Measurements from ENCODE around the gene SORCS3. TPM values are rescaled to one million over a fixed set of nuclear protein-coding genes. Genes with fewer than 3 reads are reported as not detected.

The SORCS3 gene
- total and polyA plus RNA-seq, 4 donors: 0.93 TPM; not detected in 3

DNA sequence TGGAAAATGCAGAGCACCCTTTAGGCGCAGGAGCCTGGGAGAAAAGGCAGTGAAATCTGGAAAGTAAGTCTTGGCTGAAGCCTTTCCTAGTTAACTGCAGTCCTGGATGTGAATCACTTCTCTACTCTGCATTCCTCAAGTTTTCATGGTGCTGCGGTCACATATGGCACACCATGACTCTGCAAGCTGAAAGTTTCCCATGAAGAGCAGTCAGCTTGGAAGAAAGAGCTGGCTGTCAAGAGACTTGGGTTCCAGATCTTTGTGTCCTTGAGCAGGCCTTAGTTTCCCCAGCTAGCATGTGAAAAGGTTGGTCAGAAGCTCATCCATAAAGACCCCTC lies 548.3 kb downstream of the SORCS3 start:
- Histone ChIP-seq H3K27me3 (ENCODE audit: control insufficient read depth in 4 of 4, insufficient read depth in 4 of 4, low read length in 3 of 4) (no peaks in the 10 kb centered on the region), H3K36me3 (ENCODE audit: control insufficient read depth in 4 of 4, insufficient read depth in 3 of 4, low read depth in 1 of 4, low read length in 3 of 4) (no peaks in the 10 kb centered on the region), H3K9me3 (ENCODE audit: control insufficient read depth in 4 of 4, low read length in 3 of 4) (no peaks in the 10 kb centered on the region), H3K9ac (ENCODE audit: low read depth in 1 of 2, low read length in 2 of 2) (no peak overlapping the region), H3K4me1 (ENCODE audit: control insufficient read depth in 4 of 4, insufficient read depth in 4 of 4, low read length in 3 of 4) (no peaks in the 10 kb centered on the region), H3K27ac (ENCODE audit: low read depth in 1 of 2, low read length in 2 of 2) (no peak overlapping the region), H3K4me3 (ENCODE audit: low read depth in 1 of 3, low read length in 3 of 3) (no peak overlapping the region)
- no peak for TF ChIP-seq YY1 (IDR thresholded peaks at IDR 0.05)
- no peak for TF ChIP-seq FOXA2 (IDR thresholded peaks at IDR 0.05)
- no peak for TF ChIP-seq NR2F2 (IDR thresholded peaks at IDR 0.05)
- TF ChIP-seq, protein P1, sequence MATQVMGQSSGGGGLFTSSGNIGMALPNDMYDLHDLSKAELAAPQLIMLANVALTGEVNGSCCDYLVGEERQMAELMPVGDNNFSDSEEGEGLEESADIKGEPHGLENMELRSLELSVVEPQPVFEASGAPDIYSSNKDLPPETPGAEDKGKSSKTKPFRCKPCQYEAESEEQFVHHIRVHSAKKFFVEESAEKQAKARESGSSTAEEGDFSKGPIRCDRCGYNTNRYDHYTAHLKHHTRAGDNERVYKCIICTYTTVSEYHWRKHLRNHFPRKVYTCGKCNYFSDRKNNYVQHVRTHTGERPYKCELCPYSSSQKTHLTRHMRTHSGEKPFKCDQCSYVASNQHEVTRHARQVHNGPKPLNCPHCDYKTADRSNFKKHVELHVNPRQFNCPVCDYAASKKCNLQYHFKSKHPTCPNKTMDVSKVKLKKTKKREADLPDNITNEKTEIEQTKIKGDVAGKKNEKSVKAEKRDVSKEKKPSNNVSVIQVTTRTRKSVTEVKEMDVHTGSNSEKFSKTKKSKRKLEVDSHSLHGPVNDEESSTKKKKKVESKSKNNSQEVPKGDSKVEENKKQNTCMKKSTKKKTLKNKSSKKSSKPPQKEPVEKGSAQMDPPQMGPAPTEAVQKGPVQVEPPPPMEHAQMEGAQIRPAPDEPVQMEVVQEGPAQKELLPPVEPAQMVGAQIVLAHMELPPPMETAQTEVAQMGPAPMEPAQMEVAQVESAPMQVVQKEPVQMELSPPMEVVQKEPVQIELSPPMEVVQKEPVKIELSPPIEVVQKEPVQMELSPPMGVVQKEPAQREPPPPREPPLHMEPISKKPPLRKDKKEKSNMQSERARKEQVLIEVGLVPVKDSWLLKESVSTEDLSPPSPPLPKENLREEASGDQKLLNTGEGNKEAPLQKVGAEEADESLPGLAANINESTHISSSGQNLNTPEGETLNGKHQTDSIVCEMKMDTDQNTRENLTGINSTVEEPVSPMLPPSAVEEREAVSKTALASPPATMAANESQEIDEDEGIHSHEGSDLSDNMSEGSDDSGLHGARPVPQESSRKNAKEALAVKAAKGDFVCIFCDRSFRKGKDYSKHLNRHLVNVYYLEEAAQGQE (IDR thresholded peaks at IDR 0.05): no peak
- TF ChIP-seq RXRA (IDR thresholded peaks at IDR 0.05): no peak
- TF ChIP-seq HNF4G (IDR thresholded peaks at IDR 0.05): no peak
- no peak for TF ChIP-seq JUND (IDR thresholded peaks at IDR 0.05)
- TF ChIP-seq HNF4A (conservative IDR thresholded peaks at IDR 0.05): no peak
- TF ChIP-seq TAF1 (conservative IDR thresholded peaks at IDR 0.05): no peak
- TF ChIP-seq MAX (IDR thresholded peaks at IDR 0.05): no peak
- no peak for TF ChIP-seq ZBTB33 (IDR thresholded peaks at IDR 0.05)
- no peak for TF ChIP-seq FOXA1 (IDR thresholded peaks at IDR 0.05)
- TF ChIP-seq, protein P2, sequence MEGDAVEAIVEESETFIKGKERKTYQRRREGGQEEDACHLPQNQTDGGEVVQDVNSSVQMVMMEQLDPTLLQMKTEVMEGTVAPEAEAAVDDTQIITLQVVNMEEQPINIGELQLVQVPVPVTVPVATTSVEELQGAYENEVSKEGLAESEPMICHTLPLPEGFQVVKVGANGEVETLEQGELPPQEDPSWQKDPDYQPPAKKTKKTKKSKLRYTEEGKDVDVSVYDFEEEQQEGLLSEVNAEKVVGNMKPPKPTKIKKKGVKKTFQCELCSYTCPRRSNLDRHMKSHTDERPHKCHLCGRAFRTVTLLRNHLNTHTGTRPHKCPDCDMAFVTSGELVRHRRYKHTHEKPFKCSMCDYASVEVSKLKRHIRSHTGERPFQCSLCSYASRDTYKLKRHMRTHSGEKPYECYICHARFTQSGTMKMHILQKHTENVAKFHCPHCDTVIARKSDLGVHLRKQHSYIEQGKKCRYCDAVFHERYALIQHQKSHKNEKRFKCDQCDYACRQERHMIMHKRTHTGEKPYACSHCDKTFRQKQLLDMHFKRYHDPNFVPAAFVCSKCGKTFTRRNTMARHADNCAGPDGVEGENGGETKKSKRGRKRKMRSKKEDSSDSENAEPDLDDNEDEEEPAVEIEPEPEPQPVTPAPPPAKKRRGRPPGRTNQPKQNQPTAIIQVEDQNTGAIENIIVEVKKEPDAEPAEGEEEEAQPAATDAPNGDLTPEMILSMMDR (IDR thresholded peaks at IDR 0.05; ENCODE audit: low read depth, low read length, missing input control): no peak
- TF ChIP-seq EGR1 (IDR thresholded peaks at IDR 0.05; ENCODE audit: low read depth in 2 of 2): no peak
- WGBS: 96% methylated on average over 2 of the region's 2 CpGs
- DNase-seq (ENCODE audit: low spot score): no peak

- no peaks in the 10 kb centered on the region for H3K9me3 ChIP-seq (ENCODE audit: control insufficient read depth in 4 of 4, low read length in 3 of 4)
- H3K4me3 ChIP-seq (ENCODE audit: low read depth in 1 of 3, low read length in 3 of 3): no peak overlapping the region
- H3K36me3 ChIP-seq (ENCODE audit: control insufficient read depth in 4 of 4, insufficient read depth in 3 of 4, low read depth in 1 of 4, low read length in 3 of 4): no peaks in the 10 kb centered on the region
- H3K4me1 ChIP-seq (ENCODE audit: control insufficient read depth in 4 of 4, insufficient read depth in 4 of 4, low read length in 3 of 4): no peaks in the 10 kb centered on the region
- no peak for DNase-seq (ENCODE audit: low spot score)
- H3K27ac ChIP-seq (ENCODE audit: low read depth in 1 of 2, low read length in 2 of 2): no peak overlapping the region
- no peak overlapping the region for H3K9ac ChIP-seq (ENCODE audit: low read depth in 1 of 2, low read length in 2 of 2)
- WGBS: 85% methylated on average over 4 of the region's 4 CpGs
- no peak for TF ChIP-seq RAD21 (IDR thresholded peaks at IDR 0.05)
- TF ChIP-seq SP1 (IDR thresholded peaks at IDR 0.05): no peak
- TF ChIP-seq YY1 (IDR thresholded peaks at IDR 0.05): no peak
- TF ChIP-seq, protein P1 (IDR thresholded peaks at IDR 0.05): no peak
- TF ChIP-seq GABPA (IDR thresholded peaks at IDR 0.05 in 1 of 2, conservative IDR thresholded peaks at IDR 0.05 in 1 of 2): no peak
- TF ChIP-seq, protein P3, sequence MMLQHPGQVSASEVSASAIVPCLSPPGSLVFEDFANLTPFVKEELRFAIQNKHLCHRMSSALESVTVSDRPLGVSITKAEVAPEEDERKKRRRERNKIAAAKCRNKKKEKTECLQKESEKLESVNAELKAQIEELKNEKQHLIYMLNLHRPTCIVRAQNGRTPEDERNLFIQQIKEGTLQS (IDR thresholded peaks at IDR 0.05): no peak
- TF ChIP-seq, protein P2 (IDR thresholded peaks at IDR 0.05; ENCODE audit: low read depth, low read length, missing input control): no peak
- no peaks in the 10 kb centered on the region for H3K27me3 ChIP-seq (ENCODE audit: control insufficient read depth in 4 of 4, insufficient read depth in 4 of 4, low read length in 3 of 4)
Measured at GRCh38 chr10:105192146-105192545, 551.1 kb downstream of the SORCS3 start.
